ENCODE data around the gene TJAP1. TPM values are rescaled to one million over a fixed set of nuclear protein-coding genes. Genes with fewer than 3 reads are reported as not detected.

The TJAP1 gene
- total RNA-seq, 2 donors from 2014 or later: 15.8 to 22.0 TPM

- no peak overlapping the region for H3K4me3 ChIP-seq
- TF ChIP-seq CTCF (IDR thresholded peaks at IDR 0.05): no peak
- no peaks in the 10 kb centered on the region for H3K4me1 ChIP-seq
- H3K36me3 ChIP-seq: peaks cover 54% of the 10 kb centered on the region
- H3K9me3 ChIP-seq: no peaks in the 10 kb centered on the region
- H3K27me3 ChIP-seq: no peaks in the 10 kb centered on the region
- no peak overlapping the region for H3K27ac ChIP-seq
- no peak for DNase-seq (ENCODE audit: low spot score)
Measured at GRCh38 chr6:43541774-43542471, 64.6 kb downstream of the TJAP1 start.

GRCh38 chr6:43544461-43544860 is 67.1 kb downstream of the TJAP1 start:
- peaks cover 77% of the 10 kb centered on the region for H3K36me3 ChIP-seq
- no peak overlapping the region for H3K27ac ChIP-seq
- no peak for TF ChIP-seq CTCF (IDR thresholded peaks at IDR 0.05)
- H3K4me1 ChIP-seq: no peaks in the 10 kb centered on the region
- H3K9me3 ChIP-seq: no peaks in the 10 kb centered on the region
- no peaks in the 10 kb centered on the region for H3K27me3 ChIP-seq
- no peak for DNase-seq (ENCODE audit: low spot score)
- no peak overlapping the region for H3K4me3 ChIP-seq

GRCh38 chr6:43547222-43547621 is 69.9 kb downstream of the TJAP1 start:
- no peaks in the 10 kb centered on the region for H3K4me1 ChIP-seq
- no peaks in the 10 kb centered on the region for H3K27me3 ChIP-seq
- no peak for DNase-seq (ENCODE audit: low spot score)
- H3K4me3 ChIP-seq: no peak overlapping the region
- TF ChIP-seq CTCF (IDR thresholded peaks at IDR 0.05): no peak
- no peaks in the 10 kb centered on the region for H3K9me3 ChIP-seq
- no peak overlapping the region for H3K27ac ChIP-seq
- peaks cover 83% of the 10 kb centered on the region for H3K36me3 ChIP-seq

Small RNA genes within 50 kb of the gene (microRNA-seq; reads per million reads assigned to microRNA genes)
- gene MIR6780B (ENCODE audit: borderline number of aligned reads in 2 of 2, borderline replicate concordance in 1 of 2): 0 to 0.71 reads per million in 2 donors

Other genes with a start within 250 kb of the TJAP1 start
- 10 to 100 TPM; 38.4 to 63.9 TPM for gene DNPH1, start 248.1 kb upstream of the TJAP1 start, total RNA-seq
- gene TTBK1, start 234.1 kb upstream of the TJAP1 start, total RNA-seq: under 1 TPM; 0.12 to 0.15 TPM
- gene SLC22A7, start 179.3 kb upstream of the TJAP1 start, total RNA-seq: not detected
- gene CRIP3, start 168.7 kb upstream of the TJAP1 start, total RNA-seq: 1 to 10 TPM in 1 of 2 donors, not detected in 1; 1.5 TPM
- gene ZNF318, start 107.9 kb upstream of the TJAP1 start, total RNA-seq: 10 to 100 TPM; 10.1 to 11.3 TPM
- 1 to 10 TPM; 7.1 to 7.8 TPM for gene ABCC10, start 50.0 kb upstream of the TJAP1 start, total RNA-seq
- 1 to 10 TPM in 1 of 2 donors, not detected in 1; 1.3 TPM for gene DLK2, start 22.0 kb upstream of the TJAP1 start, total RNA-seq
- gene LRRC73, start 32.8 kb downstream of the TJAP1 start, total RNA-seq: under 1 TPM; 0.41 to 0.90 TPM
- gene YIPF3, start 39.4 kb downstream of the TJAP1 start, total RNA-seq: 100 to 1,000 TPM in 1 of 2 donors, 10 to 100 TPM in 1; 84.0 to 103 TPM
- 10 to 100 TPM; 13.5 to 13.9 TPM for gene POLR1C, start 39.5 kb downstream of the TJAP1 start, total RNA-seq
- 10 to 100 TPM in 1 of 2 donors, 1 to 10 TPM in 1; 8.8 to 11.8 TPM for gene XPO5, start 98.5 kb downstream of the TJAP1 start, total RNA-seq
- gene POLH, start 98.6 kb downstream of the TJAP1 start, total RNA-seq: 1 to 10 TPM; 5.5 to 6.2 TPM
- 10 to 100 TPM; 15.7 to 20.7 TPM for gene GTPBP2, start 151.7 kb downstream of the TJAP1 start, total RNA-seq
- 10 to 100 TPM; 22.8 to 28.2 TPM for gene MAD2L1BP, start 158.3 kb downstream of the TJAP1 start, total RNA-seq
- gene RSPH9, start 167.5 kb downstream of the TJAP1 start, total RNA-seq: under 1 TPM in 1 of 2 donors, not detected in 1; 0.12 TPM
- gene MRPS18A, start 210.2 kb downstream of the TJAP1 start, total RNA-seq: 10 to 100 TPM; 40.4 to 42.7 TPM